ENCODE results near the gene GADD45G. TPM values are rescaled to one million over a fixed set of nuclear protein-coding genes. Genes with fewer than 3 reads are reported as not detected.

Gene GADD45G
- total and polyA plus RNA-seq, 2 of the 8 experiments (the other 6 are each of a cell fraction or from before 2014, with no cell fraction given) = 7.0 to 11.4 TPM

DNA sequence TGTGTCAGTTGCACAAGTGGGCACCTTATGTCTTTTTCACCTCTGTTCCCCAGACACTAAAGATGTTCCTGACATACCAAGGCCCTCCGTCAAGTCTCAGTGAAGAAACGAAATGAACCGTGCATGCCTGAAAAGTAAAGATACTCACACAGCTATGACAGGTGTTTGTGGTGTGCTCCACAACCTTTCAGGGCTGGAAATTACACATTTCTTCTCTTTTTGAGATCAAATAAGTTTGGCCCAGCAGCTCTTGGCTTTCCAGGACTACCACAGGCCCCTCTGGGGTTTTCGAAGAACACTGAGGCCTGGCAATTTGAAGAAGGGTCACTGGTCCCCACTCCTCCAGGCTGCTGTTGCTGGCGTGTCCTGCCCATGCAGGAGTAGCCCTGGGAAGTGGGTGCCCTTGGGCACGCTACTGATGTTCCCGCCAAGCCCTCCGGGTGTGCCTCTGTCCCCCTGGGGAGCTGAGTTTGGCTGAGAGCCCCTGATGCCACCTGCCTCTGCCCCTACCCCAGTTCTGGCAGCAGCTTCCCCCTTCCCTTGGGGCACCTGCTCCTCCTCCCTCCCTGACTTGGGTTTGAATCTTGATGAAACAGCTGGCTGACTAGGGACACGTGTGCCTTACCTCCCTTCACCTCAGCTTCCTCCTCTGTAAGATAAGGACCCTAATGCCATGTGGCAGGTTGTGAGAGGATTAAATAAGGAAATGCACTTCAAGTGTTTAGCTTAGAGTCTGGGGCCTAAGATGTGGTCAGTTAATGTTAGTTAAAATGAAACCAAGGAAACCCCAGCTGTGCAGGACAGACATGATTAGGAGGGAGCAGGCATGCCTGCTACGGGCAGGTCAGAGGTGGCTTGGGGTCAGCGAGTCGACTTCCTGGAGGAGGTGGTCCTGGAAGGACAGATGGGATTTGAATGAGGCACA lies 49.1 kb upstream of the GADD45G start (continued):
- TF ChIP-seq, protein P1, sequence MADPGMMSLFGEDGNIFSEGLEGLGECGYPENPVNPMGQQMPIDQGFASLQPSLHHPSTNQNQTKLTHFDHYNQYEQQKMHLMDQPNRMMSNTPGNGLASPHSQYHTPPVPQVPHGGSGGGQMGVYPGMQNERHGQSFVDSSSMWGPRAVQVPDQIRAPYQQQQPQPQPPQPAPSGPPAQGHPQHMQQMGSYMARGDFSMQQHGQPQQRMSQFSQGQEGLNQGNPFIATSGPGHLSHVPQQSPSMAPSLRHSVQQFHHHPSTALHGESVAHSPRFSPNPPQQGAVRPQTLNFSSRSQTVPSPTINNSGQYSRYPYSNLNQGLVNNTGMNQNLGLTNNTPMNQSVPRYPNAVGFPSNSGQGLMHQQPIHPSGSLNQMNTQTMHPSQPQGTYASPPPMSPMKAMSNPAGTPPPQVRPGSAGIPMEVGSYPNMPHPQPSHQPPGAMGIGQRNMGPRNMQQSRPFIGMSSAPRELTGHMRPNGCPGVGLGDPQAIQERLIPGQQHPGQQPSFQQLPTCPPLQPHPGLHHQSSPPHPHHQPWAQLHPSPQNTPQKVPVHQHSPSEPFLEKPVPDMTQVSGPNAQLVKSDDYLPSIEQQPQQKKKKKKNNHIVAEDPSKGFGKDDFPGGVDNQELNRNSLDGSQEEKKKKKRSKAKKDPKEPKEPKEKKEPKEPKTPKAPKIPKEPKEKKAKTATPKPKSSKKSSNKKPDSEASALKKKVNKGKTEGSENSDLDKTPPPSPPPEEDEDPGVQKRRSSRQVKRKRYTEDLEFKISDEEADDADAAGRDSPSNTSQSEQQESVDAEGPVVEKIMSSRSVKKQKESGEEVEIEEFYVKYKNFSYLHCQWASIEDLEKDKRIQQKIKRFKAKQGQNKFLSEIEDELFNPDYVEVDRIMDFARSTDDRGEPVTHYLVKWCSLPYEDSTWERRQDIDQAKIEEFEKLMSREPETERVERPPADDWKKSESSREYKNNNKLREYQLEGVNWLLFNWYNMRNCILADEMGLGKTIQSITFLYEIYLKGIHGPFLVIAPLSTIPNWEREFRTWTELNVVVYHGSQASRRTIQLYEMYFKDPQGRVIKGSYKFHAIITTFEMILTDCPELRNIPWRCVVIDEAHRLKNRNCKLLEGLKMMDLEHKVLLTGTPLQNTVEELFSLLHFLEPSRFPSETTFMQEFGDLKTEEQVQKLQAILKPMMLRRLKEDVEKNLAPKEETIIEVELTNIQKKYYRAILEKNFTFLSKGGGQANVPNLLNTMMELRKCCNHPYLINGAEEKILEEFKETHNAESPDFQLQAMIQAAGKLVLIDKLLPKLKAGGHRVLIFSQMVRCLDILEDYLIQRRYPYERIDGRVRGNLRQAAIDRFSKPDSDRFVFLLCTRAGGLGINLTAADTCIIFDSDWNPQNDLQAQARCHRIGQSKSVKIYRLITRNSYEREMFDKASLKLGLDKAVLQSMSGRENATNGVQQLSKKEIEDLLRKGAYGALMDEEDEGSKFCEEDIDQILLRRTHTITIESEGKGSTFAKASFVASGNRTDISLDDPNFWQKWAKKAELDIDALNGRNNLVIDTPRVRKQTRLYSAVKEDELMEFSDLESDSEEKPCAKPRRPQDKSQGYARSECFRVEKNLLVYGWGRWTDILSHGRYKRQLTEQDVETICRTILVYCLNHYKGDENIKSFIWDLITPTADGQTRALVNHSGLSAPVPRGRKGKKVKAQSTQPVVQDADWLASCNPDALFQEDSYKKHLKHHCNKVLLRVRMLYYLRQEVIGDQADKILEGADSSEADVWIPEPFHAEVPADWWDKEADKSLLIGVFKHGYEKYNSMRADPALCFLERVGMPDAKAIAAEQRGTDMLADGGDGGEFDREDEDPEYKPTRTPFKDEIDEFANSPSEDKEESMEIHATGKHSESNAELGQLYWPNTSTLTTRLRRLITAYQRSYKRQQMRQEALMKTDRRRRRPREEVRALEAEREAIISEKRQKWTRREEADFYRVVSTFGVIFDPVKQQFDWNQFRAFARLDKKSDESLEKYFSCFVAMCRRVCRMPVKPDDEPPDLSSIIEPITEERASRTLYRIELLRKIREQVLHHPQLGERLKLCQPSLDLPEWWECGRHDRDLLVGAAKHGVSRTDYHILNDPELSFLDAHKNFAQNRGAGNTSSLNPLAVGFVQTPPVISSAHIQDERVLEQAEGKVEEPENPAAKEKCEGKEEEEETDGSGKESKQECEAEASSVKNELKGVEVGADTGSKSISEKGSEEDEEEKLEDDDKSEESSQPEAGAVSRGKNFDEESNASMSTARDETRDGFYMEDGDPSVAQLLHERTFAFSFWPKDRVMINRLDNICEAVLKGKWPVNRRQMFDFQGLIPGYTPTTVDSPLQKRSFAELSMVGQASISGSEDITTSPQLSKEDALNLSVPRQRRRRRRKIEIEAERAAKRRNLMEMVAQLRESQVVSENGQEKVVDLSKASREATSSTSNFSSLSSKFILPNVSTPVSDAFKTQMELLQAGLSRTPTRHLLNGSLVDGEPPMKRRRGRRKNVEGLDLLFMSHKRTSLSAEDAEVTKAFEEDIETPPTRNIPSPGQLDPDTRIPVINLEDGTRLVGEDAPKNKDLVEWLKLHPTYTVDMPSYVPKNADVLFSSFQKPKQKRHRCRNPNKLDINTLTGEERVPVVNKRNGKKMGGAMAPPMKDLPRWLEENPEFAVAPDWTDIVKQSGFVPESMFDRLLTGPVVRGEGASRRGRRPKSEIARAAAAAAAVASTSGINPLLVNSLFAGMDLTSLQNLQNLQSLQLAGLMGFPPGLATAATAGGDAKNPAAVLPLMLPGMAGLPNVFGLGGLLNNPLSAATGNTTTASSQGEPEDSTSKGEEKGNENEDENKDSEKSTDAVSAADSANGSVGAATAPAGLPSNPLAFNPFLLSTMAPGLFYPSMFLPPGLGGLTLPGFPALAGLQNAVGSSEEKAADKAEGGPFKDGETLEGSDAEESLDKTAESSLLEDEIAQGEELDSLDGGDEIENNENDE (IDR thresholded peaks at IDR 0.05; ENCODE audit: insufficient replicate concordance, low read length) = no peak
- TF ChIP-seq PHF8 (conservative IDR thresholded peaks at IDR 0.05; ENCODE audit: low read depth, low read length) (no peak), MAFK (IDR thresholded peaks at IDR 0.05; ENCODE audit: low read depth, low read length) (no peak), SRF (IDR thresholded peaks at IDR 0.05; ENCODE audit: low read depth, low read length) (no peak), SP1 (IDR thresholded peaks at IDR 0.05; ENCODE audit: low read depth, low read length) (no peak), EP300 (IDR thresholded peaks at IDR 0.05; ENCODE audit: borderline replicate concordance in 1 of 2, low read depth in 2 of 2, low read length in 2 of 2) (no peak), YY1 (IDR thresholded peaks at IDR 0.05; ENCODE audit: low read depth, low read length) (no peak)
- TF ChIP-seq, protein P2, sequence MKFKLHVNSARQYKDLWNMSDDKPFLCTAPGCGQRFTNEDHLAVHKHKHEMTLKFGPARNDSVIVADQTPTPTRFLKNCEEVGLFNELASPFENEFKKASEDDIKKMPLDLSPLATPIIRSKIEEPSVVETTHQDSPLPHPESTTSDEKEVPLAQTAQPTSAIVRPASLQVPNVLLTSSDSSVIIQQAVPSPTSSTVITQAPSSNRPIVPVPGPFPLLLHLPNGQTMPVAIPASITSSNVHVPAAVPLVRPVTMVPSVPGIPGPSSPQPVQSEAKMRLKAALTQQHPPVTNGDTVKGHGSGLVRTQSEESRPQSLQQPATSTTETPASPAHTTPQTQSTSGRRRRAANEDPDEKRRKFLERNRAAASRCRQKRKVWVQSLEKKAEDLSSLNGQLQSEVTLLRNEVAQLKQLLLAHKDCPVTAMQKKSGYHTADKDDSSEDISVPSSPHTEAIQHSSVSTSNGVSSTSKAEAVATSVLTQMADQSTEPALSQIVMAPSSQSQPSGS (IDR thresholded peaks at IDR 0.05; ENCODE audit: low read length) = no peak
